Hindlimb muscle (tissue), 1 donor: Measurements from ENCODE around the gene TWNK. TPM values are rescaled to one million over a fixed set of nuclear protein-coding genes. Genes with fewer than 3 reads are reported as not detected.

Source experiments
- DNase-seq: peaks from one replicate; pipeline ENCODE4 v3.0.0-alpha.2; 2013
- polyA plus RNA-seq: library from polyadenylated mRNA; unstranded; fragments of 120-200 nt; gene quantifications from one replicate; pipeline ENCODE4 v1.2.1, GENCODE V29; 2013; ENCODE audit not compliant: insufficient read length

TWNK gene
- 9.9 TPM for polyA plus RNA-seq

GRCh38 chr10:100986952-100987684 is at the start of gene TWNK, which contains the start of gene MRPL43:
Gene TWNK, plus strand, starts transcription at chr10:100987543. Its CDS starts 668 bp downstream, at chr10:100988211.
Gene MRPL43, minus strand, starts transcription at chr10:100987497. Its CDS starts 54 bp downstream, at chr10:100987443.
- DNase-seq: peak; percentile 88

- DNase-seq: no peak
Measured at GRCh38 chr10:100939763-100940344, 47.5 kb upstream of the TWNK start.

GRCh38 chr10:100942229-100942628 is 45.1 kb upstream of the TWNK start:
- DNase-seq: no peak

GRCh38 chr10:100943508-100943907 is 43.8 kb upstream of the TWNK start:
- no peak for DNase-seq

GRCh38 chr10:100945754-100946153 is 41.6 kb upstream of the TWNK start:
- no peak for DNase-seq

- DNase-seq: no peak
Measured at GRCh38 chr10:100948916-100949315, 38.4 kb upstream of the TWNK start.

GRCh38 chr10:100960251-100960650 is 27.1 kb upstream of the TWNK start:
- DNase-seq: no peak

- no peak for DNase-seq
Measured at GRCh38 chr10:100962351-100963080, 24.8 kb upstream of the TWNK start.

GRCh38 chr10:100963826-100964225 is 23.5 kb upstream of the TWNK start:
- DNase-seq: no peak

- no peak for DNase-seq
Measured at GRCh38 chr10:100965820-100966219, 21.5 kb upstream of the TWNK start.

- no peak for DNase-seq
Measured at GRCh38 chr10:100966887-100967286, 20.5 kb upstream of the TWNK start.

GRCh38 chr10:100967332-100967731 is 20.0 kb upstream of the TWNK start:
- DNase-seq: no peak

GRCh38 chr10:100968062-100968736 is 19.1 kb upstream of the TWNK start:
- DNase-seq: no peak

GRCh38 chr10:100968863-100969186 is 18.5 kb upstream of the TWNK start:
- DNase-seq: no peak

GRCh38 chr10:100969187-100970075 is 17.9 kb upstream of the TWNK start, which contains the start of gene SEMA4G:
Gene SEMA4G, plus strand, starts transcription at chr10:100969504. Its CDS starts 3,409 bp downstream, at chr10:100972913.
- DNase-seq: peak; percentile 38

GRCh38 chr10:100970076-100970913 is 17.0 kb upstream of the TWNK start:
- DNase-seq: no peak

GRCh38 chr10:100970914-100971811 is 16.2 kb upstream of the TWNK start:
- no peak for DNase-seq

GRCh38 chr10:100972115-100972903 is 15.0 kb upstream of the TWNK start:
- no peak for DNase-seq
